ENCODE results near the gene S1PR3.

S1PR3 gene

GRCh38 chr9:88983865-88984542 is 7.3 kb upstream of the S1PR3 start:
- no peak for DNase-seq (ENCODE audit: extremely low spot score)
- ChIA-PET POLR2A (no interaction called here), CTCF (no interaction called here)
- TF ChIP-seq TARDBP (IDR thresholded peaks at IDR 0.05) (no peak), FOXA1 (IDR thresholded peaks at IDR 0.05) (no peak), SP1 (IDR thresholded peaks at IDR 0.05) (no peak), FOXM1 (IDR thresholded peaks at IDR 0.05; ENCODE audit: borderline replicate concordance) (no peak), SUZ12 (IDR thresholded peaks at IDR 0.05) (no peak), CTBP1 (IDR thresholded peaks at IDR 0.05; ENCODE audit: borderline replicate concordance) (no peak), HDGF (IDR thresholded peaks at IDR 0.05; ENCODE audit: borderline replicate concordance) (no peak), LEF1 (IDR thresholded peaks at IDR 0.05; ENCODE audit: borderline replicate concordance) (no peak), ELF4 (IDR thresholded peaks at IDR 0.05) (no peak), BHLHE40 (IDR thresholded peaks at IDR 0.05; ENCODE audit: borderline replicate concordance) (no peak), ARNT (IDR thresholded peaks at IDR 0.05) (no peak), L3MBTL2 (conservative IDR thresholded peaks at IDR 0.05) (no peak), NFRKB (IDR thresholded peaks at IDR 0.05) (no peak), FOXK2 (IDR thresholded peaks at IDR 0.05) (no peak)

- ChIA-PET CTCF (no interaction called here), POLR2A (no interaction called here)
- no peak for DNase-seq (ENCODE audit: extremely low spot score)
- TF ChIP-seq HDGF (IDR thresholded peaks at IDR 0.05; ENCODE audit: borderline replicate concordance) (no peak), TARDBP (IDR thresholded peaks at IDR 0.05) (no peak), BHLHE40 (IDR thresholded peaks at IDR 0.05; ENCODE audit: borderline replicate concordance) (no peak), L3MBTL2 (conservative IDR thresholded peaks at IDR 0.05) (no peak), PKNOX1 (IDR thresholded peaks at IDR 0.05) (no peak), SP1 (IDR thresholded peaks at IDR 0.05) (no peak), CTBP1 (IDR thresholded peaks at IDR 0.05; ENCODE audit: borderline replicate concordance) (no peak), ARNT (IDR thresholded peaks at IDR 0.05) (no peak), NFRKB (IDR thresholded peaks at IDR 0.05) (no peak), ELF4 (IDR thresholded peaks at IDR 0.05) (no peak), FOXA1 (IDR thresholded peaks at IDR 0.05) (no peak)
Measured at GRCh38 chr9:88984543-88984883, 6.8 kb upstream of the S1PR3 start.

GRCh38 chr9:88985616-88986015 is 5.7 kb upstream of the S1PR3 start:
- no peak for DNase-seq (ENCODE audit: extremely low spot score)
- POLR2A ChIA-PET: no interaction called here
- no peak for TF ChIP-seq ARNT (IDR thresholded peaks at IDR 0.05)
- TF ChIP-seq ZNF384 (IDR thresholded peaks at IDR 0.05): no peak
- TF ChIP-seq CTBP1 (IDR thresholded peaks at IDR 0.05; ENCODE audit: borderline replicate concordance): no peak
- no peak for TF ChIP-seq ELF4 (IDR thresholded peaks at IDR 0.05)
- no peak for TF ChIP-seq BHLHE40 (IDR thresholded peaks at IDR 0.05; ENCODE audit: borderline replicate concordance)
- no peak for TF ChIP-seq SP1 (IDR thresholded peaks at IDR 0.05)
- no peak for TF ChIP-seq FOXM1 (IDR thresholded peaks at IDR 0.05; ENCODE audit: borderline replicate concordance)
- TF ChIP-seq FOXK2 (IDR thresholded peaks at IDR 0.05): no peak
- TF ChIP-seq LEF1 (IDR thresholded peaks at IDR 0.05; ENCODE audit: borderline replicate concordance): no peak
- TF ChIP-seq PKNOX1 (IDR thresholded peaks at IDR 0.05): no peak
- TF ChIP-seq SUZ12 (IDR thresholded peaks at IDR 0.05): no peak
- no peak for TF ChIP-seq NFRKB (IDR thresholded peaks at IDR 0.05)
- TF ChIP-seq TARDBP (IDR thresholded peaks at IDR 0.05): no peak
- no peak for TF ChIP-seq FOXA1 (IDR thresholded peaks at IDR 0.05)
- CTCF ChIA-PET: no interaction called here

- POLR2A ChIA-PET: no interaction called here
- TF ChIP-seq SP1 (IDR thresholded peaks at IDR 0.05): no peak
- TF ChIP-seq FOXA1 (IDR thresholded peaks at IDR 0.05): no peak
- no peak for TF ChIP-seq FOXM1 (IDR thresholded peaks at IDR 0.05; ENCODE audit: borderline replicate concordance)
- CTCF ChIA-PET: no interaction called here
- no peak for DNase-seq (ENCODE audit: extremely low spot score)
Measured at GRCh38 chr9:88986776-88987175, 4.5 kb upstream of the S1PR3 start.

- no peak for TF ChIP-seq LEF1 (IDR thresholded peaks at IDR 0.05; ENCODE audit: borderline replicate concordance)
- no peak for TF ChIP-seq NFRKB (IDR thresholded peaks at IDR 0.05)
- TF ChIP-seq ELF4 (IDR thresholded peaks at IDR 0.05): no peak
- TF ChIP-seq FOXA1 (IDR thresholded peaks at IDR 0.05): no peak
- TF ChIP-seq TARDBP (IDR thresholded peaks at IDR 0.05): no peak
- TF ChIP-seq BHLHE40 (IDR thresholded peaks at IDR 0.05; ENCODE audit: borderline replicate concordance): no peak
- no peak for TF ChIP-seq SP1 (IDR thresholded peaks at IDR 0.05)
- no peak for TF ChIP-seq HDGF (IDR thresholded peaks at IDR 0.05; ENCODE audit: borderline replicate concordance)
- no peak for TF ChIP-seq FOXK2 (IDR thresholded peaks at IDR 0.05)
- CTCF ChIA-PET: no interaction called here
- DNase-seq (ENCODE audit: extremely low spot score): no peak
- POLR2A ChIA-PET: no interaction called here
Measured at GRCh38 chr9:88987661-88988060, 3.6 kb upstream of the S1PR3 start.

- ChIA-PET CTCF (no interaction called here), POLR2A (no interaction called here)
- DNase-seq (ENCODE audit: extremely low spot score): no peak
- no peak for TF ChIP-seq SP1 (IDR thresholded peaks at IDR 0.05)
- no peak for TF ChIP-seq ELF4 (IDR thresholded peaks at IDR 0.05)
- no peak for TF ChIP-seq BHLHE40 (IDR thresholded peaks at IDR 0.05; ENCODE audit: borderline replicate concordance)
- TF ChIP-seq TARDBP (IDR thresholded peaks at IDR 0.05): no peak
- no peak for TF ChIP-seq HDGF (IDR thresholded peaks at IDR 0.05; ENCODE audit: borderline replicate concordance)
- TF ChIP-seq FOXA1 (IDR thresholded peaks at IDR 0.05): no peak
- no peak for TF ChIP-seq SUZ12 (IDR thresholded peaks at IDR 0.05)
- TF ChIP-seq CTBP1 (IDR thresholded peaks at IDR 0.05; ENCODE audit: borderline replicate concordance): no peak
- no peak for TF ChIP-seq PKNOX1 (IDR thresholded peaks at IDR 0.05)
- TF ChIP-seq L3MBTL2 (conservative IDR thresholded peaks at IDR 0.05): no peak
Measured at GRCh38 chr9:88988796-88989641, 2.2 kb upstream of the S1PR3 start.

Measured in HEK293T (cell line).